A673 (cell line): ENCODE data around the gene ELFN2.

Experiments
- CTCF ChIP-seq: fragments of 300-800, 200-600 bp; sonication (generic); conservative IDR thresholded peaks from 2 replicates; pipeline ENCODE4 v1.5.1; 2017; ENCODE audit warnings: low read depth, mild to moderate bottlenecking, antibody characterized with exemption, low read length, moderate library complexity, mixed read lengths
- EZH2 ChIP-seq: fragments of 200-600 bp; sonication (generic); IDR thresholded peaks from 2 replicates; pipeline ENCODE4 v1.6.1; 2017; ENCODE audit warnings: borderline replicate concordance, low read depth, mild to moderate bottlenecking, mixed read lengths, antibody characterized with exemption, low read length; ENCODE audit not compliant: poor library complexity, severe bottlenecking

- TF ChIP-seq CTCF (no peak), EZH2 (no peak)
These were observed 26.4 kb upstream of the ELFN2 start for GRCh38 chr22:37453696-37454095.
